DND-41 (cell line): ENCODE measurements around the gene FUBP3.

Experiments
- ATAC-seq: fragments of 200-7000 bp; cut with Tn5 transposase; 3 replicates; pipeline ENCODE4 v1.9.1; 2021; ENCODE audit warnings: low read depth; ENCODE audit not compliant: insufficient read depth
- DNase-seq: peaks from one replicate; pipeline ENCODE4 v3.0.0-alpha.2; 2020
- H2AFZ ChIP-seq: 2 replicates; pipeline ENCODE4 v1.6.0; 2012; ENCODE audit warnings: low read depth, low read length
- H3K27ac ChIP-seq: 2 replicates; pipeline ENCODE4 v1.5.1; 2012; ENCODE audit warnings: low read length, inconsistent platforms
- H3K27me3 ChIP-seq: fragments of 200-600 bp; sonication (generic); 2 replicates; pipeline ENCODE4 v1.6.0; 2012; ENCODE audit warnings: low read length, mild to moderate bottlenecking, inconsistent platforms; ENCODE audit not compliant: insufficient read depth, poor library complexity
- H3K36me3 ChIP-seq: 2 replicates; pipeline ENCODE4 v1.5.1; 2012; ENCODE audit warnings: low read length, inconsistent platforms; ENCODE audit not compliant: insufficient read depth
- H3K4me1 ChIP-seq: 2 replicates; pipeline ENCODE4 v1.5.1; 2012; ENCODE audit warnings: mild to moderate bottlenecking, low read length; ENCODE audit not compliant: insufficient read depth
- H3K4me2 ChIP-seq: 2 replicates; pipeline ENCODE4 v1.6.0; 2012; ENCODE audit warnings: mild to moderate bottlenecking, moderate library complexity, low read length, inconsistent platforms; ENCODE audit not compliant: insufficient read depth
- H3K4me3 ChIP-seq, 2 experiments: fragments of 200-600 bp in 1 of 2; shearing (Covaris generic) in 1 of 2; 2 replicates each; pipeline ENCODE4 v1.5.1; 2012 to 2016; ENCODE audit warnings: inconsistent platforms in 2 of 2, low read length in 2 of 2, mild to moderate bottlenecking in 2 of 2, low read depth in 1 of 2, moderate library complexity in 1 of 2
- H3K79me2 ChIP-seq: 2 replicates; pipeline ENCODE4 v1.6.0; 2012; ENCODE audit warnings: low read length, inconsistent platforms; ENCODE audit not compliant: insufficient read depth
- H3K9ac ChIP-seq: 2 replicates; pipeline ENCODE4 v1.6.0; 2012; ENCODE audit warnings: low read depth, mild to moderate bottlenecking, inconsistent platforms, low read length, moderate library complexity
- H3K9me3 ChIP-seq: 2 replicates; pipeline ENCODE4 v1.5.1; 2012; ENCODE audit warnings: low read length, moderate library complexity, mild to moderate bottlenecking, inconsistent platforms; ENCODE audit not compliant: insufficient read depth, severe bottlenecking
- H4K20me1 ChIP-seq: 2 replicates; pipeline ENCODE4 v1.6.0; 2012; ENCODE audit warnings: low read length; ENCODE audit not compliant: insufficient read depth
- EZH2 ChIP-seq: IDR thresholded peaks from 3 replicates; pipeline ENCODE4 v1.6.1; 2012; ENCODE audit warnings: borderline replicate concordance, low read depth, mild to moderate bottlenecking, moderate library complexity, low read length, inconsistent platforms; ENCODE audit not compliant: severe bottlenecking
- TF ChIP-seq, protein P1 (sequence below): IDR thresholded peaks from 2 replicates; pipeline ENCODE4 v1.5.1; 2012; ENCODE audit warnings: borderline replicate concordance, low read length, moderate library complexity, mild to moderate bottlenecking; ENCODE audit not compliant: poor library complexity, severe bottlenecking; ENCODE audit errors: extremely low read depth

Gene FUBP3

DNA sequence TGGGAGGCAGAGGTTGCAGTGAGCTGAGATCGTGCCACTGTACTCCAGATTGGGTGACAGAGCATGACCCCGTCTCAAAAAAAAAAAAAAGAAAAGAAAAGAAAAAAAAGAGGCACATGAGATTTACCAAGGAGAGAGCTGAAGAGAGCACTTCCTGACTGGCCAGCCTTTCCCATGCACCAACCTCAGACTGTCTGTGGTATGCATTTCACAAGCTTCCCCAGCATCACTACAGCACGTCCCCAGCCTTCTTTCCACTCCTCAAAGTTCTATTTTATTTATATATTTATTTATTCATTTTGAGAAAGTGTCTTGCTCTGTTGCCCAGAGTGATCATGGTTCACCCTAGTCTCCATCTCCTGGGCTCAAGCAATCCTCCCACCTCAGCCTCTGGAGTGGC, 13.6 kb upstream of the FUBP3 start:
- Histone ChIP-seq H3K79me2 (no peaks in the 10 kb centered on the region), H3K4me2 (no peak overlapping the region), H3K9ac (no peak overlapping the region), H3K27ac (no peak overlapping the region), H2AFZ (no peak overlapping the region), H3K36me3 (no peaks in the 10 kb centered on the region), H3K27me3 (no peaks in the 10 kb centered on the region), H3K4me3 (no peak overlapping the region), H3K9me3 (no peaks in the 10 kb centered on the region), H4K20me1 (no peaks in the 10 kb centered on the region), H3K4me1 (no peaks in the 10 kb centered on the region)
- DNase-seq (no peak), ATAC-seq (no peak)
- TF ChIP-seq EZH2 = no peak
- TF ChIP-seq, protein P1, sequence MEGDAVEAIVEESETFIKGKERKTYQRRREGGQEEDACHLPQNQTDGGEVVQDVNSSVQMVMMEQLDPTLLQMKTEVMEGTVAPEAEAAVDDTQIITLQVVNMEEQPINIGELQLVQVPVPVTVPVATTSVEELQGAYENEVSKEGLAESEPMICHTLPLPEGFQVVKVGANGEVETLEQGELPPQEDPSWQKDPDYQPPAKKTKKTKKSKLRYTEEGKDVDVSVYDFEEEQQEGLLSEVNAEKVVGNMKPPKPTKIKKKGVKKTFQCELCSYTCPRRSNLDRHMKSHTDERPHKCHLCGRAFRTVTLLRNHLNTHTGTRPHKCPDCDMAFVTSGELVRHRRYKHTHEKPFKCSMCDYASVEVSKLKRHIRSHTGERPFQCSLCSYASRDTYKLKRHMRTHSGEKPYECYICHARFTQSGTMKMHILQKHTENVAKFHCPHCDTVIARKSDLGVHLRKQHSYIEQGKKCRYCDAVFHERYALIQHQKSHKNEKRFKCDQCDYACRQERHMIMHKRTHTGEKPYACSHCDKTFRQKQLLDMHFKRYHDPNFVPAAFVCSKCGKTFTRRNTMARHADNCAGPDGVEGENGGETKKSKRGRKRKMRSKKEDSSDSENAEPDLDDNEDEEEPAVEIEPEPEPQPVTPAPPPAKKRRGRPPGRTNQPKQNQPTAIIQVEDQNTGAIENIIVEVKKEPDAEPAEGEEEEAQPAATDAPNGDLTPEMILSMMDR = no peak

DNA sequence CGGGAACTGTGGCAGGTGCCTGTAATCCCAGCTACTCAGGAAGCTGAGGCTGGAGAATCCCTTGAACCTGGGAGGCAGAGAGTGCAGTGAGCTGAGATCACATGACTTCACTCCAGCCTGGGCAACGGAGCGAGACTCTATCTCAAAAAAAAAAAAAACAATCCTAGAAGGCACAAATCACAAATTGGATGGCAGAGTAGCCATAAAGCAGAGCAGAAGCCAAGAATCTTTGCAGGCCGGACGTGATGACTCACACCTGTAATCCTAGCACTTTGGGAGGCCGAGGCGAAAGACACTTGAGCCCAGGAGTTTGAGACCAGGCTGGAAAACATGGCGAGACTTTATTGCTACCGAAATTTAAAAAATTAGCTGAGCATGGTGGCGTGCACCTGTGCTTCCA, 9.2 kb upstream of the FUBP3 start:
- Histone ChIP-seq H3K79me2 (no peaks in the 10 kb centered on the region), H3K36me3 (no peaks in the 10 kb centered on the region), H3K27ac (no peak overlapping the region), H3K4me3 (no peak overlapping the region), H3K4me1 (no peaks in the 10 kb centered on the region), H3K27me3 (no peaks in the 10 kb centered on the region), H2AFZ (no peak overlapping the region), H4K20me1 (no peaks in the 10 kb centered on the region), H3K4me2 (no peak overlapping the region), H3K9me3 (no peaks in the 10 kb centered on the region), H3K9ac (no peak overlapping the region)
- DNase-seq (no peak), ATAC-seq (no peak)
- TF ChIP-seq, protein P1 = no peak
- TF ChIP-seq EZH2 = no peak

DNA sequence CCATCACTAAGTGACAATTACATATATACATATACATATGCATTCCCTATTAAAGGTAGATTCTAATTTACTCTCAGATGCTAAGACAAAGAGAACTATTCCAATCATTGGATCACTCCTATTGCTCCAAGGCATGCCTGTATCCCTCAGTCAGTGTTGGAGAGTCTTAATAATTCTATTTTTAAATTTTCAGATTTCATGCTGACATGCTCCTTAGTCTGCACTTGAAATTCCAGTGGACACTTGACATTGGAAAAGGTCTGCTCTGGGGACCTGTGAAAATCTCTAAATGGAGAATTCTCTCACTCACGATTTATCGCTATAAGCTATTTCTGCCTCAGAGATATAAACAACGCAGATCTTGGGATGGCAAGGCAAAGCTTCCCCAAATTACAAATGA, 3.9 kb upstream of the FUBP3 start:
- H2AFZ ChIP-seq = no peak overlapping the region
- TF ChIP-seq, protein P1 = no peak
- TF ChIP-seq EZH2 = no peak
- H3K27ac ChIP-seq = no peak overlapping the region
- peaks cover 7% of the 10 kb centered on the region; the same call in 1 of the 2 replicates for H4K20me1 ChIP-seq
- no peaks in the 10 kb centered on the region; the same call in none of the 2 replicates for H3K36me3 ChIP-seq
- ATAC-seq = no peak
- H3K9me3 ChIP-seq = no peaks in the 10 kb centered on the region
- DNase-seq = no peak
- H3K4me3 ChIP-seq = no peak overlapping the region
- H3K9ac ChIP-seq = no peak overlapping the region
- H3K27me3 ChIP-seq = no peaks in the 10 kb centered on the region
- H3K4me2 ChIP-seq = no peak overlapping the region
- peaks cover 17% of the 10 kb centered on the region for H3K4me1 ChIP-seq
- H3K79me2 ChIP-seq = peaks cover 15% of the 10 kb centered on the region

DNA sequence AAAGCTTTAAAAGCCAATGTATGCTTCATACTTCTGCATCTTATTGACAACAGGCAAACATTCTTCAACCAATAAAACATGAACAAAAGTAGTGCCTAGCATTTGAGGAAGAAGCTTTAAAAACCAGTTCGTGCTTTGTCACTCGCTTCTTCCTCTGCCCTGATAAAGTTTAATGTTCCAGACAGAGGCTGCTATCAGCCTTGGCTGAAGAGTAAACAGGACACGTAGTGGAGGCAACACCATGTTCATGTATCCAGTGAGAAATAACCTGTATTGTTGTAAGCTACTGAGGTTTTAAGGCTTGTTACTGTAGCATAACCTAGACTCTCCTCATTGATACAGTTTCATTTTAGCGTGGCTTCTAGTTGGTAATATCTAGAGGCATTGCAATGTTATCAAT, 3.2 kb upstream of the FUBP3 start:
- H3K9me3 ChIP-seq = no peaks in the 10 kb centered on the region
- no peak overlapping the region for H3K4me3 ChIP-seq
- no peaks in the 10 kb centered on the region for H3K27me3 ChIP-seq
- H3K27ac ChIP-seq = no peak overlapping the region
- no peak overlapping the region for H2AFZ ChIP-seq
- peaks cover 14% of the 10 kb centered on the region for H4K20me1 ChIP-seq
- ATAC-seq = no peak
- peaks cover 23% of the 10 kb centered on the region for H3K4me1 ChIP-seq
- TF ChIP-seq EZH2 = no peak
- TF ChIP-seq, protein P1 = no peak
- no peak overlapping the region for H3K9ac ChIP-seq
- no peak for DNase-seq
- H3K79me2 ChIP-seq = peaks cover 22% of the 10 kb centered on the region
- H3K4me2 ChIP-seq = no peak overlapping the region
- peaks cover 6% of the 10 kb centered on the region for H3K36me3 ChIP-seq
